Mammary epithelial cell (primary cell): ENCODE data around the gene SRSF9.

Experiments used
- CTCF ChIP-seq, 2 donors: IDR thresholded peaks in 1 of 2; conservative IDR thresholded peaks in 1 of 2; 2 replicates each; pipeline ENCODE4 v1.5.1; 2011 to 2012; ENCODE audit warnings: inconsistent platforms in 2 of 2, low read length in 2 of 2, mild to moderate bottlenecking in 2 of 2, control low read depth in 1 of 2, low read depth in 1 of 2; ENCODE audit not compliant: insufficient read depth in 1 of 2; ENCODE audit errors: extremely low read depth in 1 of 2
- EZH2 ChIP-seq: IDR thresholded peaks from 2 replicates; pipeline ENCODE4 v1.6.1; 2012; ENCODE audit warnings: low read length, inconsistent platforms, borderline replicate concordance

DNA sequence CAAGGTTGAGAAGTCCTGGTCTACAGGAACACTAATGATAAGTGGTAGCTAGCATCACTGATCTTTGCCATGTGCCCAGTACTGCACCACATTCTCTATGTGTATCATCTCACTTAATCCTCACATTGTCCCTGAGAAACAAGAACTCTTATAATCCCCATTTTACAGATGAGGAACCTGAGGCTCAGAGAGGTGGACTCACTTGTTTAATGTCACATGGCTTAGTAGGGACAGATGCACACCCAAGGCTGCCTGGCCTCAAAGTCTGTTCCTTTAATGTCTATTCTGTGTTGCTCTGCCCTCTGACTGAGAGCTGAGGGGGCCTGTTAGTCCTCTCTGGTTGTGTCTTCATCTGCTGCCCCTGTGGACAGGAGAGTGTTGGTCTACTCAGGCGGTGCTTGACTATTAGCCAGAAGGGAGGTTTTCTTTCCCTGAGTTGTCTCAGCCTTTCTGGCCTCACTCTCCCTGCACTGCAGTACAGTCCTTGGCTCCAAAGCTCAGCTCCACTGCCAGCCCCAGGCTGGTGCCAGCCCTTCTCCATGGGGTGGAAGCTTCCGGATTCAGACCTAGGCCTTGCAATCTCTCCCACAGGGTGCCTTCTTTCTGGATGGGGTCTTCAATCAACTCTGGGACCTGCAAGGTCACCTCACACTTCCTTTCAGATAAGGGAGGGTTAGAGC is 21.4 kb upstream of the SRSF9 start:
- TF ChIP-seq CTCF (conservative IDR thresholded peaks at IDR 0.05 in 1 of 2, IDR thresholded peaks at IDR 0.05 in 1 of 2; ENCODE audit: extremely low read depth in 1 of 2, insufficient read depth in 1 of 2, low read depth in 1 of 2, low read length in 2 of 2) (no peak), EZH2 (no peak)
